HG03354 (cell line): ENCODE results near the gene ADAMTS18.

Experiments
- ATAC-seq: cut with Tn5 transposase; IDR thresholded peaks from one replicate; pipeline ENCODE4 v1.9.1; 2021; ENCODE audit warnings: mild to moderate bottlenecking; ENCODE audit not compliant: unreplicated experiment, poor library complexity, severe bottlenecking

The ADAMTS18 gene

DNA sequence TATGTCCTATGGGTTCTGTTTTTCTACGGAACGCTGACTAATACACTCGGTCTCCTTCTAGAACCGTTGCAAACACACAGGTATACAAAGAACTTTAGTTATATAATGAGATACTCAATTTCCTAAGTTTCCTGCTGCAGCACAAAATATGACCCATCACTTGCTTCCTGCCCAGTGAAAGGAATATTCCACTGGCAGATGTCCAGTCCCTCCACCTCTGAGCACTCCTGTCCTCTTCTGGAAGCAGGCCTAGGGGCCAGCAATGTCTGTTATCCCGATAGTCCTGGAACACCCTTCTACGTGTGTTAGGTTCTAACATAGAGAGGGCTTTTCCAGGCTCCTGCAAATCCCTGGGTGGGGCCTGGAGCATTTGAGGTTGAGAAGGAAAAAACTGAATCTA is 32.7 kb downstream of the ADAMTS18 start:
- ATAC-seq, result no peak

DNA sequence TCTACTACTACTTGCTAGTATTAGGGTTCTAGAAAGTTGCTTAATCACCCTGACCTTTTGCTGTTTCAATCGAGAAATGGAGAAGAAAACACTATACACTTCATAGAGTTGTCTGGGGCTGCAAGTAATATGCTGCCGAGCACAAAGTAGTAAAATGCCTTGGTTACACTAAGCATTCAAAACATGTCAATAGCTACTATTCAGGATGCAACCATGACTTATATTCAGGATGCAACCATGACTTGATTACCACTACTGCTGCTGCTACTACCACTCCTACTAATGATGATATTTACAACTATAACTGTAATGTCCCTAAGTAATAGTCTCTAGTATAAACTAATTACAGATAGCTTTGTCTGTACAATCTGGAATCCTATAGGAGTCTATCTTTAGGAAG is 35.3 kb downstream of the ADAMTS18 start:
- ATAC-seq, result no peak

DNA sequence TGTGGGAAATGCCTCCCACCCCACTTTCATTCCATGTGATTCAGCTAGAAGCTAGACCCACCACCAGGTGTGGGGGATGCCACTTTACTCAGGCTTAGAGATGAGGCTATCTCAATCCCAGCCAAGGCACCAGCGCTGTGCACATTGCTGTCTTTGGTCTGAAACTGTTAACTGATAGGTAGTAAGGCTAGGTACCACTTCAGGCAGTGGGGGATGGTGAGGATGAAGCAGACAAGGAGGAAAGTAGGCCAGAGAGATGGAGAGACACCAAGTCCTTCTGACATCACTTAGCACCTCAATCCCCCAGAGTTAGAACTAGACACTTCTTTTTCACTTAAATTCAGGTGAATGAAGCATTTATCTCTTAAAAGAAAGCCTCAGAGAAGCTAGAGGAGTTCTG is 35.8 kb downstream of the ADAMTS18 start:
- no peak for ATAC-seq

- no peak for ATAC-seq
Observed at GRCh38 chr16:77398495-77398894, 36.3 kb downstream of the ADAMTS18 start.

DNA sequence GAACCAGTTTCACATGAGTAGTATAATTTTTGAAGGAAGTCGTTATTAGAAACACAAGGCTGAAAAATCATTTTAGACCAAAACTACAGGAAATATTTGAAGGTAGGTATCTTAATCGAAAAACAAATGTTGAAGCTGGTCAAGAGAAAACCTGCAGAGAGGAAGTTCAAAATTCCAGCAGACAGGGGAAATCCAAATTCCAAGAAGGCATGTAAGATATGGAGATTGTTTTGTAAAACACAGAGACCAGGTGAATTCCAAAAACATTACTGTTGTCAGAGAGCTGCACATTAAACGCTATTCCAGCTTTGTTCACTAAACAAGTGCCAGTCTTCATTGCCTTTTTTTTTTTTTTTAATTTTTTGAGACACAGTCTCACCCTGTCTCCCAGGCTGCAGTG is 38.4 kb downstream of the ADAMTS18 start:
- ATAC-seq, result no peak

GRCh38 chr16:77394699-77395098 is 40.1 kb downstream of the ADAMTS18 start:
- no peak for ATAC-seq

DNA sequence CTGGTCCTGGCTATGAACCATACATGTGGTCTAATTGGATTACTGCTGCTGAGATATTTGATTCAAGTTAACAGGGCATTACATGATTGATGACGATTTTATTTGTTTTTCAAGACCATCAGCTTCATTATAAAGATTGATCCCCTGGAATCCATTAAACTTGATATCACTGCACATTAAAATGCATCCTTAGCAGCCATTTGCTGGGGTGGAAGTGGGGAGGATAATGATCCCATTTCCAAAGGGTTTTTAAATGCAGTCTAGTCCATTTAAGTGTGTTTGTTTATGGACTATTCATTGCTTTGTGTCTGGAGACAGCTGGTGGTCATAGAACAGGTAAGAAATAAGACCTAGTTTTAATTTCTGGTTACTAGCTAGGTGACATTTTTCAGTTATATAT is 40.9 kb downstream of the ADAMTS18 start:
- no peak for ATAC-seq

DNA sequence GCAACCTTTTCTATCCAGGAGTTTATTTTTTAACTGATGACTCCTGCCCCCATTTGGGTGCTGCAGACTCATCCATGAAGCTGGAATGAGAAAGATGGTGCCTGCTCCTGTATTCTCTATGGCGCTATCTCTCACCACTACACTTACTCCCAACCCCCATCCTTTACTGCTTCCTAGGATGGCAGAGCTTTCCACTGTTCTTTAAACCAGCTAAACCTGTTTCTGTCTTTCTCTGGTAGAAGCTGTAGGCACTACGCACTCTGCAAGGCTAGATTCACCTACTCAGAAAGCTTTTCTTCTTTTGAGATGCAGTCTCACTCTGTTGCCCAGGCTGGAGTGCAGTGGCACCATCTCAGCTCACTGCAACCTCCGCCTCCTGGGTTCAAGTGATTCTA is 47.0 kb downstream of the ADAMTS18 start:
- no peak for ATAC-seq

DNA sequence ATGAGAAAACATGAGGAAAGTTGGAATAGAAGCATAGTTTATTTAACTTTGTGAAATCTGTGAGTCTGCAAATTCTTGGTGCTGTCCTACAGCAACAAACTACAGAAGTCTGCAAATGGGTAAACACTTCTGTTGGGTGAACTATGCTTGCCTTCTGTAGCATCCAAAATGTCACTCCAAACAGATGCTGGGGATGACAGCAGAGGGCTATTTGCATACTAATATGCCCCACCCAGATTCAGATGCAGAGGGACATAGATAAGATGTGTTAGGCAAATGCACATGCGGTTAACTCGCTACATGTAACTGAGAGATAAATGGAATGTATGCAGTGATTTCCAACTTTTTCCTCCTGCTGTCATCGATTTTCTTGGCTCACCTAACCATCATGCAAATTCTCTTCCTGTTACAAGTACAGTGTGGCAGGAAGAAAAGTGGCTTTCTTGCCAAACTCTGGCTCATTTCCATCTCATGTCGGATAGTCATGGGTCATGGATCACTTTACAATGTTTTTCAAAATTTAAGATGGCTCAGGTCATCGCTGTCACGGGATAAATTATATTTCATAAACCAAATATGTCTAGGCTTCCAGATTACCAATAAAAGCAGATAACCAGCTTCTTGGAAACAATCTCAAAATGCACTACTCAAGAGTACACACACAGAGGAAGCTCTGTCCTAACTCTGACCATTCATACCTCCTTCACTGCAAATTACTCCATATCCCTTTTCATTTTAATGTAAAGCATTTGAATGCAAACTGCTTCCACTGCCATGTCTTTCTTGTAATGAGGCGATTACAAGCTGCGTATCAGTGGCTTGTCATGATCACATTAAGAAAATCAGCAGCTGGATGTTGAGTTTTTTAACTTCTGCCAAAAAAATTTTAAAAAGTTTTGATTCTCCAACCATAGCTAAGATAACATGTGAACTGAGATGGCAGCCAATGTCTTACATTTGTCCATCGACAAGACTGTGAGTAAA is 47.7 kb downstream of the ADAMTS18 start:
- no peak for ATAC-seq

DNA sequence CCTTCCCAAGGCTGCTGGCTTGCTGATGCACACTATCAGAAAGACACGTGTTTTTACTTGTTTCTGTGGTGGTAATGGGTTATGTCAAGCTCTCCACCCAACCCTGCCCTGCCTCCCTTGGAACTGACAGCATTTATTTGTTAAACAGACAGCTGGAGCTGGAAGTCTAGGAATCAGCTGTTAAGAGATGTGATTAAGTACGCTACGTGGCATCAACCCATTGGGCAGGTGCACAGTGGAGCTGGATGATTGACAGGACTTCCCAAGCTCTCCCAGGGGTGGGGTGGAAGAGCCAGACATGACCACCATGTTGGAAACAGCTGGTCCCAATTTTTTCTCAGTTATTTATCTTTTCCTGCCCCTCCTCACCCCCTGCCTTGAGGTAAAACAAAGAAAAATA is 49.4 kb downstream of the ADAMTS18 start:
- ATAC-seq, result no peak

GRCh38 chr16:77383606-77384187 is 51.1 kb downstream of the ADAMTS18 start:
- ATAC-seq, result no peak

GRCh38 chr16:77376358-77376757 is 58.5 kb downstream of the ADAMTS18 start:
- ATAC-seq, result no peak

DNA sequence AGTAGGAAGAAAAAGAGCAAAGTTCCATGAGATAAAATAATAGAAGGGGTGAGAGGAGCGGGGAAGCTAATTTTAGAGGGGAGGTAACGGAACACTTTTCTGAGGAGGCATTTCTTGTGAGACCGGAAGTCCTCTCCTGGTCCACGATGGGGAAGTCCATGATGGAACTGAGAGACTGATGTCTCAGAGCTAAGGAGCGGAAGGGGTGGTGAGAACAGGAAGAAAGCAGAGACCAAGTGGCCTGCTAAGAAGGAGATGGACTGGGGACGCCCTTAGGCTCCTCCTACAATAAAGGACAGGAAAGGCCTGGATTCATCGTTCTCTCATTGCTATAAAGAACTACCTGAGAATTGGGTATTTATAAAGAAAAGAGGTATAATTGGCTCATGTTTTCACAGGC is 59.4 kb downstream of the ADAMTS18 start:
- no peak for ATAC-seq

- ATAC-seq, result no peak
Observed at GRCh38 chr16:77374384-77374783, 60.5 kb downstream of the ADAMTS18 start.

DNA sequence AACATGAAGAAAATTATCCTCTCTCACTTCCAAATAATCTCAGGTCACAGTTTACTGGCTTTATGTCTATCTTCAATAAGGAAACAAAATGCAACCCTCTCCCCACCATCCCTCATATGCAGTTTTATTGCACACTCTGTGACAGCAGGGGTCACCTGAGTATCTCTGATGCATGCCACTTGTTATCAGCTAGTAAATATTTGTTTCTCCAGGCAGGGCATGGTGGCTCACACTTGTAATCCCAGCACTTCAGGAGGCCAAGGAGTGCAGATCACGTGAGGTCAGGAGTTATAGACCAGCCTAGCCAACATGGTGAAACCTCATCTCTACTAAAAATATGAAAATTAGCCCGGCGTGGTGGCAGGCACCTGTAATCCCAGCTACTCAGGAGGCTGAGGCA is 61.1 kb downstream of the ADAMTS18 start:
- ATAC-seq, result no peak

DNA sequence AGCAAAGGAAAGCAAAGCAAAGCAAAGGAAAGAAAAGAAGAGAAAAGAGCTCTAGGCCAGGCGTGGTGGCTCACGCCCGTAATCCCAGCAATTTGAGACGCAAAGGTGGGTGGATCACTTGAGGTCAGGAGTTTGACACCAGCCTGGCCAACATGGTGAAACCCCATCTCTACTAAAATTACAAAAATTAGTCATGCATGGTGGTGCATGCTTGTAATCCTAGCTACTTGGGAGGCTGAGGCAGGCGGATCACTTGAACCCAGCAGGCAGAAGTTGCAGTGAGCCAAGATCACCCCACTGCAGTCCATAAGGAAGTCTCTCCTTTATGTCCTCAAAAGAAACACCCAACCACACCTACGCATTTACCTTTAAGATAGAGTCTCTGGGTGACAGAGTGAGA is 70.1 kb downstream of the ADAMTS18 start:
- ATAC-seq, result no peak

DNA sequence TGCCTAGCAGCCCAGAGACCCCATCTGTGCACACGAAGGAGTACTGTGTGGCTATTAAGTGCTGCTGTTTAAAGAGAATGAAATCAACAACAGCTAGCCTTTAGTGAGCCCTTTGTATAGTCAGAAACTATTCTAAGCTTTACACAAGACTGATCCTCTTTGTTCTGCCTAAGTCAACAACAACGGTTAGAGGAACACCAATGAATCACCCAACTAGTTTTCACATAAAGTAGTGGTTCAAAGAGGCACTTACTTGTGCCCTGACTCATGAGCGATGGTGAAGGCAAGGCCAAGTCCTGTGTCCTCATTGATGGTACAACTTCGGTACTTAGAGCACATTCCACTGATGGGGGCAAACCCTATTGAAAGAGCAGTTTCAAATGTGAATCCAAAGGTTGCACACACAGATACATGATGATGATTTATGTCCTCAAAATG is 75.8 kb downstream of the ADAMTS18 start:
- no peak for ATAC-seq

GRCh38 chr16:77353587-77354263 is 81.1 kb downstream of the ADAMTS18 start:
- no peak for ATAC-seq

DNA sequence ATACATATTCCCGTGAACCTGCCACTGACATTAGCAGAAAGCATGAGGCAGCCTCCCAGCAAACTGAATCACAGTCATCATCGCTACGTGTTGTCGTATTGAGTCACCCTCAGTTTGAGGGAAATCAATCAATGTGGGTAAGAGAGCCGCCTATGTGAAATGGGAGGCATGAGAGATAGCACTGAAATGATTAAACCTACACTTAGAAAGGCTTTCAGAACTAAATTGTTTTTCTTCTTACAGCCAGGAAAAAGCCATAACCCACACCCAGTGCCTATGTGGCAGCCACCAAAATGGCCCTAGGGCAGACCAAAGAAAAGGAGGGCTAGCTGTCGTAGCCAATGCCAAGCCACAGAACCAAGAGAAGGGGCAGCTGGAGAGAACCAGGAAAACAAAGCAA is 90.5 kb downstream of the ADAMTS18 start:
- ATAC-seq, result no peak

DNA sequence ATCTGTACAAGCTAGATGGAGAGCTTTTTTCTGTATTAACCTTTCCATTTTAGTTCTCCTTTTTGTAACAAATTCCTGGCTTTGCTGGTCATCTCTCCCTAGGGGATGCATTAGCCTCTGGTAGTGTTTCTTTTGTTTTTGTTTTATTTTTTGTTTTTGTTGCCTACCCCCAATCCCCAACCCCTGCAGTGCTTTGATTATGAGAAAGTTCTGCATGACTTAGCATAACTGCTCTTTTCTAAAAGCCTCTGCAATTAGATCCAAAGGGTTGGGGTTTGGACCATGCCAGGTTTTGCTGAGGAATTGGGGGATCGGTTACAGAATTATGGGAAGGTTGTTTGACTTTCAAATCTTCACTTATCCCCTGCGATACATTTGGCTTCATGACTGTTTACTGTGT is 98.2 kb downstream of the ADAMTS18 start:
- ATAC-seq, result no peak
